ENCODE measurements around the gene RTN4RL1. TPM values are rescaled to one million over a fixed set of nuclear protein-coding genes. Genes with fewer than 3 reads are reported as not detected.

Gene RTN4RL1
- total RNA-seq, 1 experiment from 2014 or later, result 0.80 TPM

- BruUV-seq (replicated peaks), result no TSS peak
Observed at GRCh38 chr17:2049333-2050299, 24.5 kb upstream of the RTN4RL1 start.

More at GRCh38 chr17:2049333-2050299, 24.5 kb upstream of the RTN4RL1 start:
- ChIA-PET POLR2A (no interaction called here), CTCF (no interaction called here)
- Histone ChIP-seq H3K9me3 (ENCODE audit: control insufficient read depth, insufficient read depth, low read depth, low read length) (no peaks in the 10 kb centered on the region), H3K4me3 (ENCODE audit: low read depth in 2 of 2, low read length in 2 of 2) (peak overlapping the region; percentile 65 to 74), H3K36me3 (ENCODE audit: control insufficient read depth, insufficient read depth, low read length) (no peaks in the 10 kb centered on the region), H3K27ac (ENCODE audit: low read length) (peak overlapping the region; percentile 48; the same call in 1 of the 2 replicates), H3K27me3 (ENCODE audit: control insufficient read depth, insufficient read depth, low read length) (no peaks in the 10 kb centered on the region), H3K4me1 (ENCODE audit: control insufficient read depth, insufficient read depth, low read length) (peaks cover 4% of the 10 kb centered on the region; the same call in 1 of the 2 replicates)
- in situ Hi-C loops (cut with HindIII; ENCODE audit: low pct_unique_long_range_greater_than_20kb, low sequenced_read_pairs) (no loop called here), intact Hi-C loops (cut with micrococcal nuclease; ENCODE audit: unreplicated experiment) (no loop called here)
- TF ChIP-seq CTCF (IDR thresholded peaks at IDR 0.05) (no peak), POLR2AphosphoS5 (IDR thresholded peaks at IDR 0.05; ENCODE audit: low read depth, low read length) (no peak), REST (IDR thresholded peaks at IDR 0.05; ENCODE audit: insufficient read depth in 1 of 2, low read depth in 2 of 2, low read length in 1 of 2) (peak; percentile 78 to 93), SIN3A (IDR thresholded peaks at IDR 0.05; ENCODE audit: borderline replicate concordance, insufficient read depth, low read depth, low read length) (peak; percentile 38; the same call in 1 of the 2 replicates), TCF7L2 (IDR thresholded peaks at IDR 0.05; ENCODE audit: low read depth, low read length) (no peak)
- ATAC-seq, result peak; percentile 66
- no peak for DNase-seq (ENCODE audit: low read depth, low spot score)

Data from Panc1 (cell line).